H1 (cell line): ENCODE data around the gene TACR2. TPM values are rescaled to one million over a fixed set of nuclear protein-coding genes. Genes with fewer than 3 reads are reported as not detected.

ENCODE experiments used
- CTCF ChIA-PET: fragments of 300-600 bp; sonication (Branson Sonifier 250); formaldehyde crosslinking; loops from one replicate; lab custom pipeline; 2021; ENCODE audit not compliant: partially characterized antibody; lab: Charles Lee
- POLR2A ChIA-PET: fragments of 300-600 bp; sonication (Branson Sonifier 250); formaldehyde crosslinking; loops from one replicate; lab custom pipeline; 2021; ENCODE audit warnings: inconsistent platforms; ENCODE audit not compliant: partially characterized antibody; lab: Charles Lee
- DNase-seq, 2 experiments: peaks; one replicate each; pipeline versions ENCODE4 v3.0.0 to v3.0.0-alpha.2; 2010 to 2022; ENCODE audit warnings: low spot score in 2 of 2, low read depth in 1 of 2, mixed read lengths in 1 of 2
- FAIRE-seq: peaks from 2 replicates; lab custom pipeline; 2011; peaks lifted over from hg19 to GRCh38; lab: Jason Lieb, UNC
- H2AFZ ChIP-seq: 2 replicates; pipeline ENCODE4 v1.8.1; 2012; ENCODE audit warnings: low read length, inconsistent platforms
- H2AK5ac ChIP-seq: 2 replicates; pipeline ENCODE4 v1.6.1; 2013; ENCODE audit warnings: low read depth, low read length
- H2BK120ac ChIP-seq: replicated peaks from 2 replicates; pipeline ENCODE3; 2013; ENCODE audit warnings: low read depth, low read length, inconsistent platforms
- H2BK12ac ChIP-seq: 2 replicates; pipeline ENCODE4 v1.6.1; 2013; ENCODE audit warnings: low read depth, low read length
- H2BK15ac ChIP-seq: 2 replicates; pipeline ENCODE4 v1.6.1; 2013; ENCODE audit warnings: low read length
- H2BK20ac ChIP-seq: 2 replicates; pipeline ENCODE4 v1.6.1; 2013; ENCODE audit warnings: low read length
- H2BK5ac ChIP-seq: 2 replicates; pipeline ENCODE4 v1.6.1; 2013; ENCODE audit warnings: low read depth, low read length
- H3K14ac ChIP-seq: 2 replicates; pipeline ENCODE4 v1.6.1; 2013; ENCODE audit warnings: inconsistent platforms; ENCODE audit not compliant: insufficient read length
- H3K18ac ChIP-seq: 2 replicates; pipeline ENCODE4 v1.6.1; 2013; ENCODE audit warnings: low read length; ENCODE audit errors: extremely low read depth
- H3K23ac ChIP-seq: 2 replicates; pipeline ENCODE4 v1.6.1; 2013; ENCODE audit warnings: inconsistent platforms; ENCODE audit not compliant: insufficient read length
- H3K23me2 ChIP-seq: 2 replicates; pipeline ENCODE4 v1.6.1; 2013; ENCODE audit warnings: low read depth, low read length
- H3K27ac ChIP-seq: 2 replicates; pipeline ENCODE4 v1.6.1; 2011; ENCODE audit warnings: low read depth, low read length, inconsistent platforms
- H3K27me3 ChIP-seq, 4 experiments: replicated peaks in 1 of 4; 1 replicate in 1 of 4; 2 replicates in 3 of 4; pipeline versions ENCODE4 v1.6.1 to v1.8.1; 2011 to 2013; ENCODE audit warnings: low read length in 3 of 4, mild to moderate bottlenecking in 3 of 4, inconsistent platforms in 2 of 4, mixed read lengths in 2 of 4, moderate library complexity in 1 of 4; ENCODE audit not compliant: control insufficient read depth in 3 of 4, insufficient read depth in 3 of 4; ENCODE audit errors: extremely low read depth in 1 of 4
- H3K36me3 ChIP-seq, 4 experiments: 2 replicates each; pipeline versions ENCODE4 v1.6.1 to v1.8.1; 2011 to 2013; ENCODE audit warnings: mild to moderate bottlenecking in 4 of 4, low read length in 3 of 4, moderate library complexity in 2 of 4, control low read depth in 1 of 4, inconsistent platforms in 1 of 4; ENCODE audit not compliant: insufficient read depth in 4 of 4, control insufficient read depth in 2 of 4
- H3K4ac ChIP-seq: replicated peaks from 2 replicates; pipeline ENCODE3; 2013; ENCODE audit warnings: low read length, low read depth, mixed read lengths, inconsistent platforms; ENCODE audit not compliant: insufficient read length
- H3K4me1 ChIP-seq, 4 experiments: replicated peaks in 1 of 4; 1 replicate in 1 of 4; 2 replicates in 3 of 4; pipeline versions ENCODE4 v1.6.1 to v1.8.1; 2011 to 2013; ENCODE audit warnings: low read length in 3 of 4, inconsistent platforms in 2 of 4, mixed read lengths in 1 of 4; ENCODE audit not compliant: insufficient read depth in 4 of 4, control insufficient read depth in 3 of 4
- H3K4me2 ChIP-seq, 2 experiments: 2 replicates each; pipeline versions ENCODE4 v1.6.1 to v1.8.1; 2011 to 2013; ENCODE audit warnings: low read depth in 2 of 2, low read length in 2 of 2, control low read depth in 1 of 2, inconsistent platforms in 1 of 2, mild to moderate bottlenecking in 1 of 2; ENCODE audit not compliant: insufficient read depth in 1 of 2
- H3K4me3 ChIP-seq, 4 experiments: fragments of 200-600, 300-600 bp in 1 of 4; sonication (generic), shearing (Covaris generic), sonication (Bioruptor Twin) in 1 of 4; 2 replicates each; pipeline versions ENCODE4 v1.5.1 to v1.8.1; 2011 to 2016; ENCODE audit warnings: low read length in 4 of 4, low read depth in 3 of 4, control low read depth in 2 of 4, inconsistent platforms in 2 of 4, mild to moderate bottlenecking in 2 of 4, mixed read lengths in 1 of 4, moderate library complexity in 1 of 4; ENCODE audit not compliant: insufficient read depth in 2 of 4; ENCODE audit errors: extremely low read depth in 1 of 4
- H3K56ac ChIP-seq: replicated peaks from 2 replicates; pipeline ENCODE3; 2013; ENCODE audit warnings: low read depth, mild to moderate bottlenecking, mixed read lengths, low read length, inconsistent platforms; ENCODE audit not compliant: insufficient read length
- H3K79me1 ChIP-seq: 2 replicates; pipeline ENCODE4 v1.6.1; 2013; ENCODE audit warnings: low read depth, low read length, control low read depth
- H3K79me2 ChIP-seq, 2 experiments: 2 replicates each; pipeline versions ENCODE4 v1.6.1 to v1.8.1; 2012 to 2013; ENCODE audit warnings: low read length in 2 of 2, mild to moderate bottlenecking in 2 of 2, inconsistent platforms in 1 of 2; ENCODE audit not compliant: insufficient read depth in 2 of 2, control insufficient read depth in 1 of 2
- H3K9ac ChIP-seq, 4 experiments: replicated peaks in 1 of 4; 1 replicate in 1 of 4; 2 replicates in 3 of 4; pipeline versions ENCODE4 v1.6.1 to v1.8.1; 2011 to 2013; ENCODE audit warnings: low read depth in 3 of 4, low read length in 3 of 4, control low read depth in 2 of 4, mild to moderate bottlenecking in 2 of 4, moderate library complexity in 2 of 4, inconsistent platforms in 1 of 4; ENCODE audit errors: extremely low read depth in 1 of 4
- H3K9me3 ChIP-seq, 2 experiments: 2 replicates each; pipeline versions ENCODE4 v1.6.1 to v1.8.1; 2012 to 2013; ENCODE audit warnings: mild to moderate bottlenecking in 2 of 2, moderate library complexity in 2 of 2, control low read depth in 1 of 2, inconsistent platforms in 1 of 2, low read depth in 1 of 2, low read length in 1 of 2, mixed read lengths in 1 of 2; ENCODE audit not compliant: insufficient read depth in 2 of 2
- H4K20me1 ChIP-seq, 2 experiments: replicated peaks in 1 of 2; 2 replicates each; pipeline versions ENCODE3 to v1.8.1; 2011 to 2013; ENCODE audit warnings: inconsistent platforms in 2 of 2, low read length in 2 of 2, mild to moderate bottlenecking in 1 of 2; ENCODE audit not compliant: insufficient read depth in 2 of 2, control insufficient read depth in 1 of 2
- H4K5ac ChIP-seq: 2 replicates; pipeline ENCODE4 v1.6.1; 2013; ENCODE audit warnings: low read length, low read depth, mixed read lengths, inconsistent platforms; ENCODE audit not compliant: insufficient read length
- H4K8ac ChIP-seq: 2 replicates; pipeline ENCODE4 v1.8.0; 2013; ENCODE audit warnings: mild to moderate bottlenecking, moderate library complexity, low read length, inconsistent platforms; ENCODE audit not compliant: insufficient read depth; ENCODE audit errors: extremely low read depth
- H4K91ac ChIP-seq: replicated peaks from 2 replicates; pipeline ENCODE3; 2013; ENCODE audit warnings: low read length, mixed read lengths, inconsistent platforms; ENCODE audit not compliant: insufficient read length
- ASH2L ChIP-seq: fragments of 200-600, 300-600 bp; sonication (generic); IDR thresholded peaks from one replicate; pipeline ENCODE4 v1.7.1; 2017; ENCODE audit warnings: low read length
- CBX5 ChIP-seq: fragments of 300-800, 300-1000 bp; sonication (generic); IDR thresholded peaks from 2 replicates; pipeline ENCODE4 v1.7.1; 2016; ENCODE audit warnings: antibody characterized with exemption, low read length, low read depth
- EZH2 ChIP-seq: fragments of 200-600 bp; sonication (generic); IDR thresholded peaks from 2 replicates; pipeline ENCODE4 v1.7.1; 2012; ENCODE audit warnings: low read depth, mild to moderate bottlenecking, moderate library complexity, low read length, inconsistent platforms; ENCODE audit not compliant: severe bottlenecking
- GTF2F1 ChIP-seq: IDR thresholded peaks from 2 replicates; pipeline ENCODE4 v1.6.1; 2012; ENCODE audit warnings: low read depth, low read length, improper control_type of control experiment, borderline replicate concordance
- HDAC2 ChIP-seq, 2 experiments: fragments of 300-600 bp in 1 of 2; sonication (generic) in 1 of 2; IDR thresholded peaks; 2 replicates each; pipeline ENCODE4 v1.6.1; 2011 to 2012; ENCODE audit warnings: low read depth in 2 of 2, low read length in 2 of 2, mild to moderate bottlenecking in 2 of 2, moderate library complexity in 2 of 2, borderline replicate concordance in 1 of 2, inconsistent platforms in 1 of 2
- JUND ChIP-seq: IDR thresholded peaks from 2 replicates; pipeline ENCODE4 v1.6.1; 2011; ENCODE audit warnings: mild to moderate bottlenecking, improper control_type of control experiment, low read length
- KDM1A ChIP-seq: fragments of 200-600, 300-600 bp; sonication (generic); IDR thresholded peaks from 2 replicates; pipeline ENCODE4 v1.7.1; 2016; ENCODE audit warnings: mild to moderate bottlenecking, low read length, borderline replicate concordance
- KDM5A ChIP-seq: fragments of 200-600 bp; IDR thresholded peaks from 2 replicates; pipeline ENCODE4 v1.7.1; 2012; ENCODE audit warnings: mild to moderate bottlenecking, low read length, inconsistent platforms, mixed read lengths
- MAFK ChIP-seq: IDR thresholded peaks from 2 replicates; pipeline ENCODE4 v1.6.1; 2012; ENCODE audit warnings: low read depth, mild to moderate bottlenecking, improper control_type of control experiment, low read length
- RAD21 ChIP-seq, 2 experiments: IDR thresholded peaks in 1 of 2; conservative IDR thresholded peaks in 1 of 2; 2 replicates each; pipeline ENCODE4 v1.6.1; 2011; ENCODE audit warnings: low read depth in 2 of 2, low read length in 2 of 2, improper control_type of control experiment in 1 of 2, inconsistent platforms in 1 of 2, mild to moderate bottlenecking in 1 of 2, moderate library complexity in 1 of 2
- RBBP5 ChIP-seq: IDR thresholded peaks from 2 replicates; pipeline ENCODE4 v1.7.1; 2012; ENCODE audit warnings: low read depth, mild to moderate bottlenecking, inconsistent platforms, low read length, moderate library complexity, borderline replicate concordance
- SIX5 ChIP-seq: IDR thresholded peaks from 2 replicates; pipeline ENCODE4 v1.6.1; 2011; ENCODE audit warnings: mild to moderate bottlenecking, low read depth, low read length
- TEAD4 ChIP-seq: IDR thresholded peaks from 2 replicates; pipeline ENCODE4 v1.6.1; 2012; ENCODE audit warnings: low read depth, low read length, inconsistent platforms, mixed read lengths
- WGBS, 2 experiments: shearing (Covaris generic) in 1 of 2; methylation state at CpG; one replicate each; pipeline versions ENCODE4 v1.1.6 to v1.1.7; 2013 to 2015; ENCODE audit warnings: low lambda C conversion rate in 2 of 2, mixed read lengths in 2 of 2, inconsistent platforms in 1 of 2, low coverage in 1 of 2, missing lambda C conversion rate in 1 of 2; ENCODE audit not compliant: insufficient replicate concordance in 2 of 2, insufficient coverage in 1 of 2, insufficient read length in 1 of 2; ENCODE audit errors: extremely low coverage in 1 of 2, missing lambda C conversion rate in 1 of 2; 5-methylcytosine and 5-hydroxymethylcytosine counted together
- polyA plus RNA-seq, 7 experiments: library from polyadenylated mRNA; depleted of rRNA in 3 of 7; stranded (reverse) in 5 of 7; unstranded in 2 of 7; fragments of >200 nt in 5 of 7; fragments of 200-250 nt in 2 of 7; gene quantifications; 1 replicate in 5 of 7; 2 replicates in 1 of 7; 4 replicates in 1 of 7; pipeline versions ENCODE4 v1.2.1 to v1.2.3, GENCODE V29; 2011 to 2013; ENCODE audit warnings: missing spikeins in 2 of 7, mixed read lengths in 2 of 7
- total RNA-seq: library from RNA; stranded (reverse); fragmentation: NEBNext Ultra II Directional; extraction: Animal tissue kit (Norgen Biotek cat#: 25700); gene quantifications from 2 replicates; pipeline ENCODE4 v1.2.1, GENCODE V29; 2021

TACR2 gene
- total and polyA plus RNA-seq, 2 of the 8 experiments (the other 6 are each of a cell fraction or from before 2014, with no cell fraction given), result 0.06 TPM; not detected in 1

GRCh38 chr10:69418052-69418752 is 1.5 kb upstream of the TACR2 start:
- no peaks in the 10 kb centered on the region for H3K23me2 ChIP-seq
- H2BK120ac ChIP-seq, result no peak overlapping the region
- no peak overlapping the region for H2BK20ac ChIP-seq
- H3K56ac ChIP-seq, result no peak overlapping the region
- CTCF ChIA-PET, result interaction anchor here (1.0 to 4.3 kb wide), 8 partner anchors 9 to 219 kb away, joined by 3 to 18 read pairs (median 4); partner anchors contain the start of gene TSPAN15
- H3K4ac ChIP-seq, result no peak overlapping the region
- H3K9me3 ChIP-seq, result no peaks in the 10 kb centered on the region
- no peak overlapping the region for H3K14ac ChIP-seq
- H3K4me1 ChIP-seq, result no peaks in the 10 kb centered on the region; a peak in 2 of 7 replicates
- H3K36me3 ChIP-seq, result no peaks in the 10 kb centered on the region
- H3K4me2 ChIP-seq, result no peak overlapping the region
- H2BK5ac ChIP-seq, result no peak overlapping the region
- H3K27ac ChIP-seq, result no peak overlapping the region
- no peak overlapping the region for H3K23ac ChIP-seq
- H4K8ac ChIP-seq, result no peak overlapping the region
- H4K5ac ChIP-seq, result no peak overlapping the region
- H3K4me3 ChIP-seq, result no peak overlapping the region
- no peak overlapping the region for H3K18ac ChIP-seq
- no peaks in the 10 kb centered on the region for H3K79me2 ChIP-seq
- 88% methylated on average over 8 of the region's 8 CpGs; no CpG with 5 or more reads in 1 of the 2 experiments for WGBS, 2 experiments
- no peak overlapping the region for H4K91ac ChIP-seq
- POLR2A ChIA-PET, result no interaction called here
- H3K9ac ChIP-seq, result no peak overlapping the region
- H2BK12ac ChIP-seq, result no peak overlapping the region
- no peak overlapping the region for H2AFZ ChIP-seq
- DNase-seq, result no peak
- H4K20me1 ChIP-seq, result no peaks in the 10 kb centered on the region
- H2BK15ac ChIP-seq, result no peak overlapping the region
- no peak overlapping the region for H2AK5ac ChIP-seq
- no peak for FAIRE-seq
- H3K27me3 ChIP-seq, result no peaks in the 10 kb centered on the region
- H3K79me1 ChIP-seq, result no peaks in the 10 kb centered on the region
- no peak for TF ChIP-seq GTF2F1
- no peak for TF ChIP-seq CBX5
- no peak for TF ChIP-seq HDAC2 (IDR thresholded peaks at IDR 0.05; ENCODE audit: borderline replicate concordance in 1 of 2, low read depth in 2 of 2, low read length in 2 of 2)
- no peak for TF ChIP-seq EZH2
- TF ChIP-seq ASH2L, result no peak
- TF ChIP-seq RBBP5, result no peak
- no peak for TF ChIP-seq SIX5
- no peak for TF ChIP-seq TEAD4
- TF ChIP-seq KDM1A, result no peak
- no peak for TF ChIP-seq KDM5A
- no peak for TF ChIP-seq RAD21 (IDR thresholded peaks at IDR 0.05 in 1 of 2, conservative IDR thresholded peaks at IDR 0.05 in 1 of 2; ENCODE audit: low read depth in 2 of 2, low read length in 2 of 2)
- TF ChIP-seq JUND, result no peak
- no peak for TF ChIP-seq MAFK
